GM18498 (cell line): ENCODE results near the gene MMP24OS.

ENCODE experiments used
- ATAC-seq: cut with Tn5 transposase; IDR thresholded peaks from one replicate; pipeline ENCODE4 v1.9.1; 2021; ENCODE audit warnings: mild to moderate bottlenecking, moderate library complexity; ENCODE audit not compliant: unreplicated experiment

The MMP24OS gene

GRCh38 chr20:35306931-35307517 lies 29.1 kb upstream of the MMP24OS start:
- no peak for ATAC-seq

- ATAC-seq, result no peak
Observed at GRCh38 chr20:35305682-35306556, 28.0 kb upstream of the MMP24OS start.

GRCh38 chr20:35304956-35305355 lies 27.0 kb upstream of the MMP24OS start:
- no peak for ATAC-seq

GRCh38 chr20:35303735-35304491 lies 26.0 kb upstream of the MMP24OS start:
- no peak for ATAC-seq

GRCh38 chr20:35303382-35303734 lies 25.4 kb upstream of the MMP24OS start:
- no peak for ATAC-seq

GRCh38 chr20:35302421-35303335 lies 24.8 kb upstream of the MMP24OS start:
- no peak for ATAC-seq

- no peak for ATAC-seq
Observed at GRCh38 chr20:35301426-35301825, 23.5 kb upstream of the MMP24OS start.

- no peak for ATAC-seq
Observed at GRCh38 chr20:35300469-35301262, 22.7 kb upstream of the MMP24OS start.

GRCh38 chr20:35299780-35300179 lies 21.9 kb upstream of the MMP24OS start:
- ATAC-seq, result no peak

GRCh38 chr20:35298264-35298663 lies 20.3 kb upstream of the MMP24OS start:
- no peak for ATAC-seq

GRCh38 chr20:35297740-35298139 lies 19.8 kb upstream of the MMP24OS start:
- no peak for ATAC-seq

GRCh38 chr20:35297155-35297554 lies 19.2 kb upstream of the MMP24OS start:
- ATAC-seq, result no peak

GRCh38 chr20:35296101-35296554 lies 18.2 kb upstream of the MMP24OS start:
- no peak for ATAC-seq

GRCh38 chr20:35295674-35296073 lies 17.8 kb upstream of the MMP24OS start:
- ATAC-seq, result no peak

- ATAC-seq, result no peak
Observed at GRCh38 chr20:35295058-35295457, 17.1 kb upstream of the MMP24OS start.

GRCh38 chr20:35294293-35294685 lies 16.4 kb upstream of the MMP24OS start:
- no peak for ATAC-seq

- ATAC-seq, result no peak
Observed at GRCh38 chr20:35293303-35294292, 15.7 kb upstream of the MMP24OS start.

- ATAC-seq, result no peak
Observed at GRCh38 chr20:35292504-35293285, 14.8 kb upstream of the MMP24OS start.
